GM12878 (cell line): ENCODE data around the gene CTH. TPM values are rescaled to one million over a fixed set of nuclear protein-coding genes. Genes with fewer than 3 reads are reported as not detected.

Experiments
- ATAC-seq: fragments of 200-7000 bp; cut with Tn5 transposase; 3 replicates; pipeline ENCODE4 v1.9.1; 2020; ENCODE audit warnings: mild to moderate bottlenecking, moderate library complexity
- BruUV-seq: library from RNA; stranded (reverse); fragments of 400-500 nt; replicated peaks from 2 replicates; lab custom pipeline; 2021; lab: Mats Ljungman, UMichigan
- CTCF ChIA-PET: fragments of 300-600 bp; sonication (Branson Sonifier 250); formaldehyde crosslinking; extraction: SDS; loops from one replicate; lab custom pipeline; 2021; ENCODE audit warnings: inconsistent platforms; lab: Yijun Ruan, JAX
- POLR2A ChIA-PET: fragments of 350-600 bp; formaldehyde crosslinking; extraction: SDS; loops from one replicate; lab custom pipeline; 2021; ENCODE audit warnings: inconsistent platforms; lab: Charles Lee
- RAD21 ChIA-PET: fragments of 300-600 bp; sonication (Branson Sonifier 250); formaldehyde crosslinking; loops from one replicate; lab custom pipeline; 2023; ENCODE audit warnings: antibody characterized with exemption; ENCODE audit not compliant: unreplicated experiment; lab: Charles Lee
- SMC1A ChIA-PET: fragments of 300-600 bp; sonication (Branson Sonifier 250); formaldehyde crosslinking; loops from one replicate; lab custom pipeline; 2023; ENCODE audit not compliant: unreplicated experiment, uncharacterized antibody; lab: Charles Lee
- DNase-seq: peaks from one replicate; pipeline ENCODE4 v3.0.0-alpha.2; 2011; ENCODE audit warnings: low read depth, low spot score
- FAIRE-seq: peaks from 3 replicates; lab custom pipeline; 2011; peaks lifted over from hg19 to GRCh38; lab: Jason Lieb, UNC
- H2AFZ ChIP-seq: 2 replicates; pipeline ENCODE4 v1.6.0; 2011; ENCODE audit warnings: low read depth, low read length, control low read depth; ENCODE audit not compliant: control insufficient read depth
- H3K27ac ChIP-seq: 2 replicates; pipeline ENCODE4 v1.5.1; 2011; ENCODE audit warnings: control low read depth; ENCODE audit not compliant: control insufficient read depth, insufficient read depth
- H3K27me3 ChIP-seq, 2 experiments: replicated peaks in 1 of 2; 2 replicates each; pipeline versions ENCODE4 v1.6.0 to v1.6.1; 2011; ENCODE audit warnings: low read length in 1 of 2; ENCODE audit not compliant: control insufficient read depth in 2 of 2, insufficient read depth in 2 of 2
- H3K36me3 ChIP-seq, 2 experiments: 2 replicates each; pipeline ENCODE4 v1.5.1; 2011; ENCODE audit warnings: low read length in 1 of 2; ENCODE audit not compliant: control insufficient read depth in 2 of 2, insufficient read depth in 2 of 2
- H3K4me1 ChIP-seq: 2 replicates; pipeline ENCODE4 v1.6.1; 2011; ENCODE audit warnings: mild to moderate bottlenecking, low read length, moderate library complexity, mixed read lengths; ENCODE audit not compliant: control insufficient read depth, insufficient read depth
- H3K4me2 ChIP-seq: 2 replicates; pipeline ENCODE4 v1.6.0; 2011; ENCODE audit warnings: control low read depth; ENCODE audit not compliant: control insufficient read depth, insufficient read depth
- H3K4me3 ChIP-seq: fragments of 200-600 bp; sonication (generic); 2 replicates; pipeline ENCODE4 v1.5.1; 2016
- H3K79me2 ChIP-seq: 2 replicates; pipeline ENCODE4 v1.6.0; 2011; ENCODE audit warnings: low read length; ENCODE audit not compliant: control insufficient read depth, insufficient read depth
- H3K9ac ChIP-seq: 2 replicates; pipeline ENCODE4 v1.8.0; 2011; ENCODE audit warnings: low read length, control low read depth, mixed read lengths; ENCODE audit not compliant: control insufficient read depth, insufficient read depth
- H3K9me3 ChIP-seq: replicated peaks from 3 replicates; pipeline ENCODE4 v1.5.1; 2011; ENCODE audit warnings: mild to moderate bottlenecking, low read length; ENCODE audit not compliant: control insufficient read depth, insufficient read depth
- H4K20me1 ChIP-seq: 2 replicates; pipeline ENCODE4 v1.6.0; 2011; ENCODE audit not compliant: control insufficient read depth, insufficient read depth
- BHLHE40 ChIP-seq, 2 experiments: fragments of 450-650 bp in 1 of 2; IDR thresholded peaks; 2 replicates each; pipeline ENCODE4 v1.6.1; 2011 to 2017; ENCODE audit warnings: low read depth in 2 of 2, borderline replicate concordance in 1 of 2, improper control_type of control experiment in 1 of 2, low read length in 1 of 2, mild to moderate bottlenecking in 1 of 2
- EP300 ChIP-seq, 2 experiments: fragments of 150-350 bp in 1 of 2; IDR thresholded peaks; 2 replicates each; pipeline ENCODE4 v1.6.1; 2011 to 2012; ENCODE audit warnings: low read depth in 2 of 2, low read length in 2 of 2, borderline replicate concordance in 1 of 2, improper control_type of control experiment in 1 of 2, inconsistent platforms in 1 of 2; ENCODE audit not compliant: control insufficient read depth in 1 of 2
- LARP7 ChIP-seq: fragments of 450-650 bp; IDR thresholded peaks from 2 replicates; pipeline ENCODE4 v1.6.1; 2017; ENCODE audit warnings: mild to moderate bottlenecking
- NR2F1 ChIP-seq: fragments of 450-650 bp; conservative IDR thresholded peaks from 2 replicates; pipeline ENCODE4 v1.6.1; 2017; ENCODE audit warnings: mild to moderate bottlenecking
- RAD21 ChIP-seq: IDR thresholded peaks from 2 replicates; pipeline ENCODE4 v1.6.1; 2011; ENCODE audit warnings: mild to moderate bottlenecking, low read depth, low read length, moderate library complexity; ENCODE audit not compliant: insufficient read depth
- RAD51 ChIP-seq: fragments of 450-650 bp; IDR thresholded peaks from 2 replicates; pipeline ENCODE4 v1.6.1; 2016; ENCODE audit warnings: moderate library complexity, mild to moderate bottlenecking, inconsistent platforms
- REST ChIP-seq: IDR thresholded peaks from 2 replicates; pipeline ENCODE4 v1.6.1; 2012; ENCODE audit warnings: mild to moderate bottlenecking, low read depth, low read length
- SIN3A ChIP-seq: IDR thresholded peaks from 2 replicates; pipeline ENCODE4 v1.6.1; 2012; ENCODE audit warnings: low read depth, low read length, improper control_type of control experiment
- SIX5 ChIP-seq: IDR thresholded peaks from 2 replicates; pipeline ENCODE4 v1.6.1; 2011; ENCODE audit warnings: mild to moderate bottlenecking, low read depth, low read length, moderate library complexity; ENCODE audit not compliant: severe bottlenecking
- TAF1 ChIP-seq: IDR thresholded peaks from 2 replicates; pipeline ENCODE4 v1.6.1; 2011; ENCODE audit warnings: mild to moderate bottlenecking, low read depth, low read length, borderline replicate concordance
- TARDBP ChIP-seq: IDR thresholded peaks from 2 replicates; pipeline ENCODE4 v1.6.1; 2016; ENCODE audit warnings: borderline replicate concordance
- ZNF592 ChIP-seq: fragments of 450-650 bp; IDR thresholded peaks from 2 replicates; pipeline ENCODE4 v1.6.1; 2017; ENCODE audit warnings: mild to moderate bottlenecking, moderate library complexity
- ZSCAN29 ChIP-seq: fragments of 450-650 bp; IDR thresholded peaks from 2 replicates; pipeline ENCODE4 v1.6.1; 2017; ENCODE audit warnings: mild to moderate bottlenecking, moderate library complexity
- ZZZ3 ChIP-seq: IDR thresholded peaks from 2 replicates; pipeline ENCODE4 v1.6.1; 2011; ENCODE audit warnings: low read depth; ENCODE audit not compliant: control insufficient read depth, insufficient read length
- WGBS: methylation state at CpG from one replicate; pipeline ENCODE4 v1.1.6; 2016; ENCODE audit warnings: low lambda C conversion rate; ENCODE audit not compliant: insufficient replicate concordance, insufficient coverage; ENCODE audit errors: missing lambda C conversion rate; 5-methylcytosine and 5-hydroxymethylcytosine counted together
- in situ Hi-C: fragments of 300-500 bp; cut with MboI; formaldehyde crosslinking; loops from 9 replicates; pipeline ENCODE4 v1.14.3; 2018; ENCODE audit warnings: mixed read lengths
- intact Hi-C: fragments of 100-400 bp; cut with micrococcal nuclease; formaldehyde crosslinking; loops from one replicate; pipeline ENCODE4 v1.14.2; 2022; ENCODE audit not compliant: unreplicated experiment
- polyA plus RNA-seq, 11 experiments: library from polyadenylated mRNA; depleted of rRNA in 4 of 11; unstranded in 6 of 11; stranded (reverse) in 5 of 11; fragments of >200 nt; fragmentation: Nextera tagmentation in 4 of 11; fragmentation: Illumina TruSeq in 1 of 11; extraction: Ambion mirVana in 4 of 11; extraction: Trizol in 1 of 11; gene quantifications; 1 replicate in 1 of 11; 2 replicates in 10 of 11; pipeline versions ENCODE4 v1.2.1 to v1.2.3, GENCODE V29; 2011 to 2016; ENCODE audit warnings: inconsistent platforms in 2 of 11, missing spikeins in 2 of 11, low read depth in 1 of 11
- total RNA-seq, 4 experiments: library from RNA; depleted of rRNA in 3 of 4; stranded (reverse); fragments of >200 nt in 3 of 4; fragmentation: Illumina TruSeq in 1 of 4; extraction: Trizol in 1 of 4; gene quantifications; 2 replicates each; pipeline versions ENCODE4 v1.2.1 to v1.2.3, GENCODE V29; 2013 to 2021

CTH gene
- total and polyA plus RNA-seq, 10 of the 15 experiments (the other 5 are each of a cell fraction or from before 2014, with no cell fraction given): 6.3 to 17.5 (median 10.4) TPM

- ATAC-seq: no peak
- Histone ChIP-seq H3K4me2 (no peak overlapping the region), H3K4me1 (peaks cover 13% of the 10 kb centered on the region; the same call in 1 of the 2 replicates), H2AFZ (no peak overlapping the region), H3K9ac (no peak overlapping the region), H4K20me1 (no peaks in the 10 kb centered on the region), H3K36me3 (no peaks in the 10 kb centered on the region), H3K27me3 (no peaks in the 10 kb centered on the region), H3K4me3 (no peak overlapping the region), H3K9me3 (no peaks in the 10 kb centered on the region), H3K27ac (no peak overlapping the region), H3K79me2 (no peaks in the 10 kb centered on the region)
- no peak for DNase-seq
- SMC1A ChIA-PET: no interaction called here
- CTCF ChIA-PET: no interaction called here
- no peak for FAIRE-seq
- POLR2A ChIA-PET: no interaction called here
- TF ChIP-seq TAF1 (no peak), NR2F1 (no peak), SIX5 (no peak), ZZZ3 (no peak), TARDBP (no peak), BHLHE40 (IDR thresholded peaks at IDR 0.05; ENCODE audit: borderline replicate concordance in 1 of 2, low read depth in 2 of 2, low read length in 1 of 2) (no peak), REST (no peak), EP300 (IDR thresholded peaks at IDR 0.05; ENCODE audit: borderline replicate concordance in 1 of 2, control insufficient read depth in 1 of 2, low read depth in 2 of 2, low read length in 2 of 2) (no peak), ZSCAN29 (no peak), RAD21 (no peak), SIN3A (no peak), RAD51 (no peak), LARP7 (no peak), ZNF592 (no peak)
- in situ Hi-C loops (no loop called here), intact Hi-C loops (no loop called here)
- WGBS: 96% methylated on average over 3 of the region's 3 CpGs
- RAD21 ChIA-PET: no interaction called here
- no TSS peak for BruUV-seq
Measured at GRCh38 chr1:70361727-70362398, 49.2 kb upstream of the CTH start.
